Measurements from ENCODE around the gene KCND3.
A peak's percentile ranks its signal among the peaks of the same experiment; 100 is the strongest.

Gene KCND3

DNA sequence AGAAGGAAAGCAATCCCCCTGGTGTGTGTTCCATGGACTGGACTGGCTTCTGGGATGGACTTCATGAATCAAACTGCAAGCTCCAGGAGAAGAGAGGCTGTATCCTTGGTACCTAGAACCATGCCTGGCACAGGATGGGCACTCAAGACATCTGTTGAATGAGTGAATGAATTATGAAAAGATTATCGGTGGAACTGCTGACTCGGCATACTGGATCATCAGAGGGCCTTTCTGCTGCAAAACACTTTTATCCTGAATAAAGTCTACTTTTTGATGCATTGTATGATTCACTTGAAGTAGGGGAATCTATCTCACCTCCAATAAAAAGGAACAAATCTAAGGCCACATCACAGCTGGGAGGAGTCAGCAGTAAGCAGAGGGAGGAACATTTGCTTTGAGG, 190.9 kb downstream of the KCND3 start:
- no peak for DNase-seq (ENCODE audit: low read depth)
- no peak overlapping the region for H3K4me3 ChIP-seq (replicated peaks; ENCODE audit: low read depth, low read length)
- TF ChIP-seq CTCF (IDR thresholded peaks at IDR 0.05; ENCODE audit: low read length, missing control alignments): no peak

- no peak for DNase-seq (ENCODE audit: low read depth)
- TF ChIP-seq CTCF (IDR thresholded peaks at IDR 0.05; ENCODE audit: low read length, missing control alignments): no peak
- no peak overlapping the region for H3K4me3 ChIP-seq (replicated peaks; ENCODE audit: low read depth, low read length)
Measured at GRCh38 chr1:111795401-111795800, 194.1 kb downstream of the KCND3 start.

DNA sequence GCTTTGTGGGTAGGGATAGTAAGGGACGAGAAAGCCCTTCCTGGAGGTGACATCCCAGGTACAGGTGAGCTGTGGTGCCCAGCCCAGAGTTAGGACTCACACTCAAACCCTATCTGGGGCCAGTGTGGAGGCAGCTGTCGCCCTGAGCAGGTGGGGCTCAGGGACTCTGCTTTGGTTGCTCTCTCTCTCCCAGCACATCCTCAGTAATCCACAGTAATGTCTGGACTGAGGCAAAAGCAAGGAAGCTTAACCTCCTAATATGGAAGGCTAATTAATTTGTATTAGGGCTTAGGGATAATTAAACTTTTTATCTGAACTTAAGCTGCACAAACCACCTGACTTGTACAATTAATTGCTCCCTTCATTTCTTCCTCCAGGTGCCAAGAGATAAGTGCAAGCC, 195.5 kb downstream of the KCND3 start:
- no peak for TF ChIP-seq CTCF (IDR thresholded peaks at IDR 0.05; ENCODE audit: low read length, missing control alignments)
- DNase-seq (ENCODE audit: low read depth): no peak
- no peak overlapping the region for H3K4me3 ChIP-seq (replicated peaks; ENCODE audit: low read depth, low read length)

DNA sequence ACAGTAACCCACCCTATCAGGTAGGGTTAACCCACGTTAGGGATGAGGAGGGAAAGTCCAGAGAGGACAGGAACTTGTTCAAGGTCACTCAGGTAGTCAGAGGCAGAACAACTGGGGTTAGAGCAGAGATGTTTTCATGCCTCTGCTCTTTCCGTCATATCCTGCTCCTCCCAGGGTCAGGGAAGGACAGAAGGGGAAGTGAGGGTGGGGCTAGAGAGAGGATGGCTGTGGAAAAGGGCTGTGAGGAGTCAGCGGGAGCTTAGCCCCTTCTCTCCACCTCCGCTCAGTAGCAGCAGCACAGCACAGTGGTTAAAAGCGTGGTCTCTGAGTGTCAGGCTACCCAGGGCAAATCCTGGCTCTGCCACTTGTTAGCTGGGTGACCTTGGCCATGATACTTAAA, 197.2 kb downstream of the KCND3 start:
- no peak for TF ChIP-seq CTCF (IDR thresholded peaks at IDR 0.05; ENCODE audit: low read length, missing control alignments)
- no peak overlapping the region for H3K4me3 ChIP-seq (replicated peaks; ENCODE audit: low read depth, low read length)
- DNase-seq (ENCODE audit: low read depth): no peak

DNA sequence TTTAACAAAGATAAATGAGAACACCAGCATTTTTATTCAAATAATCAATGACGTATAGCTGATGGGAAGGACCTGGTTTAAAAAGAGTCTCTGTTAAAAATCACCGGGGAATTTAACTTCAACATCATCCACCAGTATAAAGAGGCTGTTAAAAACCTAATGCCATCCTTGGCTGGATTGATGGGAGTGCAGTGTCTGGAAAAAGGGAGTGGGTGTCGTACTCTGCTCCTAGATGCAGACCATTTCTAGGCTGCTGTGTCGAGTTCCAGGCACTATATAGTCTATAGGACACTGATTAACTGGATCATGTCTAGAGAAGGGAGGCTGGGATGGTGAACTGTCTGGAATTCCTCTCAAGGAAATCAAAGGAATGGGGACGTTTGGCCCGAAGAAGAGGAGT, 197.7 kb downstream of the KCND3 start:
- TF ChIP-seq CTCF (IDR thresholded peaks at IDR 0.05; ENCODE audit: low read length, missing control alignments): no peak
- no peak overlapping the region for H3K4me3 ChIP-seq (replicated peaks; ENCODE audit: low read depth, low read length)
- DNase-seq (ENCODE audit: low read depth): no peak

- TF ChIP-seq CTCF (IDR thresholded peaks at IDR 0.05; ENCODE audit: low read length, missing control alignments): no peak
- DNase-seq (ENCODE audit: low read depth): peak; percentile 71
- H3K4me3 ChIP-seq (replicated peaks; ENCODE audit: low read depth, low read length): no peak overlapping the region
Measured at GRCh38 chr1:111789666-111790316, 199.7 kb downstream of the KCND3 start.

- DNase-seq (ENCODE audit: low read depth): peak; percentile 38
- no peak overlapping the region for H3K4me3 ChIP-seq (replicated peaks; ENCODE audit: low read depth, low read length)
- TF ChIP-seq CTCF (IDR thresholded peaks at IDR 0.05; ENCODE audit: low read length, missing control alignments): no peak
Measured at GRCh38 chr1:111789142-111789541, 200.3 kb downstream of the KCND3 start.
